Esophagus squamous epithelium (tissue), 5 donors: ENCODE measurements around the gene CPNE1. TPM values are rescaled to one million over a fixed set of nuclear protein-coding genes. Genes with fewer than 3 reads are reported as not detected.

Experiments
- DNase-seq: peaks from one replicate; lab custom pipeline; 2025; lab: John Stamatoyannopoulos, UW
- H3K27ac ChIP-seq, 4 donors: fragments of 200-600 bp; sonication (generic); one replicate each; pipeline ENCODE4 v1.5.1; 2016 to 2019; ENCODE audit warnings: mild to moderate bottlenecking in 1 of 4
- H3K27me3 ChIP-seq, 4 donors: fragments of 200-600 bp; sonication (generic); 1 replicate in 3 of 4; 2 replicates in 1 of 4; pipeline versions ENCODE4 v1.5.1 to v1.6.0; 2017 to 2021; ENCODE audit warnings: antibody characterized with exemption in 1 of 4
- H3K36me3 ChIP-seq, 3 donors: fragments of 200-600 bp; sonication (generic); one replicate each; pipeline ENCODE4 v1.5.1; 2016 to 2019
- H3K4me1 ChIP-seq, 3 donors: fragments of 200-600 bp; sonication (generic); one replicate each; pipeline ENCODE4 v1.5.1; 2017 to 2019
- H3K4me3 ChIP-seq, 4 donors: fragments of 200-600 bp; sonication (generic); 1 replicate in 3 of 4; 2 replicates in 1 of 4; pipeline ENCODE4 v1.5.1; 2016 to 2019; ENCODE audit warnings: mild to moderate bottlenecking in 2 of 4, moderate library complexity in 1 of 4
- H3K9me3 ChIP-seq, 3 donors: fragments of 200-600 bp; sonication (generic); one replicate each; pipeline ENCODE4 v1.5.1; 2016 to 2019
- CTCF ChIP-seq, 6 experiments: fragments of 450-650 bp in 4 of 6; fragments of 200-600 bp in 2 of 6; sonication (generic) in 2 of 6; IDR thresholded peaks; one replicate each; pipeline ENCODE4 v1.5.1; 2016 to 2019; ENCODE audit warnings: antibody characterized with exemption in 6 of 6, mild to moderate bottlenecking in 4 of 6, moderate library complexity in 4 of 6
- POLR2A ChIP-seq, 4 donors: fragments of 450-650 bp; IDR thresholded peaks; one replicate each; pipeline ENCODE4 v1.6.1; 2017; ENCODE audit warnings: antibody characterized with exemption in 4 of 4, mild to moderate bottlenecking in 4 of 4, moderate library complexity in 3 of 4
- WGBS, 2 donors: methylation state at CpG; one replicate each; pipeline ENCODE4 v1.1.5; 2018; 5-methylcytosine and 5-hydroxymethylcytosine counted together
- intact Hi-C: fragments of 100-400 bp; cut with DNase I; formaldehyde crosslinking; loops from one replicate; pipeline ENCODE4 v1.15.0; 2022
- total RNA-seq, 4 donors: library from RNA; depleted of rRNA; stranded (reverse); fragments of >200 nt; gene quantifications; one replicate each; pipeline ENCODE4 v1.1.0, GENCODE V29; 2016
- donor health status: DM: yes; HTN: yes; CAD: no.

The CPNE1 gene
- total RNA-seq, 4 donors from 2014 or later = 47.3 to 98.2 (median 75.9) TPM

GRCh38 chr20:35637276-35637675, 27.4 kb downstream of the CPNE1 start:
- Histone ChIP-seq H3K27ac (no peak overlapping the region), H3K36me3 (peaks cover 0 to 16% (median 0%) of the 10 kb centered on the region in 3 donors), H3K9me3 (no peaks in the 10 kb centered on the region), H3K4me3 (no peak overlapping the region), H3K27me3 (no peaks in the 10 kb centered on the region), H3K4me1 (peaks cover 0 to 16% (median 0%) of the 10 kb centered on the region in 3 donors)
- DNase-seq = no peak
- WGBS, 2 donors = 89 to 95% methylated on average over 6 of the region's 6 CpGs
- TF ChIP-seq POLR2A (IDR thresholded peaks at IDR 0.05) = no peak
- TF ChIP-seq CTCF (IDR thresholded peaks at IDR 0.05) = no peak
- intact Hi-C loops = no loop called here

- 72 to 87% methylated on average over 2 of the region's 2 CpGs for WGBS, 2 donors
- intact Hi-C loops = no loop called here
- H3K9me3 ChIP-seq = no peaks in the 10 kb centered on the region
- H3K4me3 ChIP-seq = no peak overlapping the region
- H3K4me1 ChIP-seq = peaks cover 0 to 13% (median 0%) of the 10 kb centered on the region in 3 donors
- DNase-seq = no peak
- TF ChIP-seq CTCF (IDR thresholded peaks at IDR 0.05) = no peak
- no peak for TF ChIP-seq POLR2A (IDR thresholded peaks at IDR 0.05)
- no peaks in the 10 kb centered on the region for H3K27me3 ChIP-seq
- peaks cover under 1 to 27% (median 4%) of the 10 kb centered on the region in 3 donors for H3K36me3 ChIP-seq
- H3K27ac ChIP-seq = no peak overlapping the region
These were observed 28.6 kb downstream of the CPNE1 start for GRCh38 chr20:35636095-35636494.

DNA sequence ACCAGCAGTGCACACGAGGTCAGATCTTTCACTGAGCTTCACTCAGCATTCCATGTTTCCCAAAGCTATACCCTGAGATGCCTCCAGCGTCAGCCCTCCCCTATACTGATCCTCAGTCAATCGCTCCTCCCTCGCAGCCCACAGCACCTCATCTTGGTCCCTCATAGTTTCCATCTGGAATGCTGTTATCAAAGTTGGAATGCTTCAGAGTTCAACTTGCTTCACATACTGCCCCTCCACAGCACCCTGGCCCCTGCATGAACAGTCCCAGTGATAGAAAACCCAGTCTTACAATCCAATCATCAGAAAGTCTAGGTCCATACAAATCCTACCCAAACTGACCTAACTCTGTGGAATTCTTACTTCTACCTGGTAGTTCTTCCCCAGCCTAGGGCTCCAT, 29.0 kb downstream of the CPNE1 start:
- DNase-seq = no peak

DNA sequence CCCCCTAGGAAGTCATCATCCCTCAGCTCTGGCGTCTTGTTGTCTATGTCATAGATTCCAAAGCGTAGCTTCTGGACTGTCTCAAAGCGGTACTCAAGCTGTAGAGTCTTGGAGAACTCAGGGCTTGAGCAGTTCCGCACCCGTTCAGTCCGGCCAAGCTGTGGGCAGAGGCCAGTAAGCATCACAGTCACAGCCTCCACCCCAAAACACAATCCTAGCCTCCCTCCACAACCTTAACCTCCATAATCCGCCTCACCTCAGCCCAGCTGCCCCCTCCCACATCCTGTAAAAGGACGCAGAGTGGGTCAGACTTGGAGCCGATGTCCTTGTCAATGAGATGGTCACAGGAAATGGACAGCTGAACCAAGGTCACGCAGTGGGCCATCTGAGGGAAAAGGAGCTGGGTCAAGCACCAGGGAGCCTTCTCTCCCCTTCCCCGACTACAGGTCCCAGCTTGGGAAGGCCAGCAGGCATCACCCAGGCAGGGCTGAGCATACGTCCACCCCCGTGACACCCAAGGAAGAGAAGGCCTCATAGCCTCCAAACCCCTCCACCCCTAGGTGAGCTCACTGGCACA, 32.1 kb downstream of the CPNE1 start:
- intact Hi-C loops = no loop called here
- no peaks in the 10 kb centered on the region for H3K27me3 ChIP-seq
- no peaks in the 10 kb centered on the region for H3K4me1 ChIP-seq
- no peaks in the 10 kb centered on the region for H3K9me3 ChIP-seq
- no peak for DNase-seq
- TF ChIP-seq CTCF (IDR thresholded peaks at IDR 0.05) (no peak), POLR2A (IDR thresholded peaks at IDR 0.05) (no peak)
- H3K27ac ChIP-seq = no peak overlapping the region
- 95 to 100% methylated on average over 4 to 11 of the region's 13 CpGs for WGBS, 2 donors
- H3K36me3 ChIP-seq = peaks cover 14 to 62% (median 21%) of the 10 kb centered on the region in 3 donors
- no peak overlapping the region for H3K4me3 ChIP-seq

More for the DNA sequence above, 29.0 kb downstream of the CPNE1 start:
- H3K4me1 ChIP-seq = peaks cover 0 to 8% (median 0%) of the 10 kb centered on the region in 3 donors
- H3K4me3 ChIP-seq = no peak overlapping the region
- no peaks in the 10 kb centered on the region for H3K27me3 ChIP-seq
- TF ChIP-seq POLR2A (IDR thresholded peaks at IDR 0.05) (no peak), CTCF (IDR thresholded peaks at IDR 0.05) (no peak)
- WGBS, 2 donors = 85 to 96% methylated on average over 4 of the region's 4 CpGs
- intact Hi-C loops = no loop called here
- H3K27ac ChIP-seq = no peak overlapping the region
- no peaks in the 10 kb centered on the region for H3K9me3 ChIP-seq
- H3K36me3 ChIP-seq = peaks cover 5 to 32% (median 8%) of the 10 kb centered on the region in 3 donors

DNA sequence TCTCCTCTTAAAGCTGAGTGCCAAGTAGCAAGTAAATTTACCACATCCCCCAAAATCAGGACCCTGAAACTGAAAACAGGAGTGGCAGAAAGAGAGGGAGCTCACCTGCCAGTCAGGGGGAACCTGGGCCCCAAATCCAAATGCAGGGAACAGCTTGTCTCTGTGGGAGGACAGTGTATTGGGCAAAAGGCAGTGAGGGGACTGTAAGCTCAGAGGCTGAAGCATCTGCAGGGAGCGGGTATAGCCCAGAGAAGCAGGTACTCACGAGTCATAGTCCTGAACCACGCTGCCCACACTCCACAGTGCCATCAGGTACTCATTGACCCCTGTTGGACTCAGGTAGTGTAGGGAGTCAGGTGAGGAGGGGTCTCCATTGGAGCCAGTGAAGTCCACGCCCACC, 34.1 kb downstream of the CPNE1 start:
- intact Hi-C loops = no loop called here
- H3K27me3 ChIP-seq = no peaks in the 10 kb centered on the region
- no peak overlapping the region for H3K27ac ChIP-seq
- WGBS, 2 donors = 88 to 96% methylated on average over 3 to 4 of the region's 4 CpGs
- no peaks in the 10 kb centered on the region for H3K4me1 ChIP-seq
- TF ChIP-seq CTCF (IDR thresholded peaks at IDR 0.05) (no peak), POLR2A (IDR thresholded peaks at IDR 0.05) (no peak)
- peaks cover 25 to 82% (median 37%) of the 10 kb centered on the region in 3 donors for H3K36me3 ChIP-seq
- DNase-seq = no peak
- H3K4me3 ChIP-seq = no peak overlapping the region
- no peaks in the 10 kb centered on the region for H3K9me3 ChIP-seq
